Measurements from ENCODE around the gene FLCN. TPM values are rescaled to one million over a fixed set of nuclear protein-coding genes. Genes with fewer than 3 reads are reported as not detected.
A peak's percentile ranks its signal among the peaks of the same experiment; 100 is the strongest.

FLCN gene
- polyA plus RNA-seq, 3 donors = 13.0 to 20.4 (median 19.7) TPM

DNA sequence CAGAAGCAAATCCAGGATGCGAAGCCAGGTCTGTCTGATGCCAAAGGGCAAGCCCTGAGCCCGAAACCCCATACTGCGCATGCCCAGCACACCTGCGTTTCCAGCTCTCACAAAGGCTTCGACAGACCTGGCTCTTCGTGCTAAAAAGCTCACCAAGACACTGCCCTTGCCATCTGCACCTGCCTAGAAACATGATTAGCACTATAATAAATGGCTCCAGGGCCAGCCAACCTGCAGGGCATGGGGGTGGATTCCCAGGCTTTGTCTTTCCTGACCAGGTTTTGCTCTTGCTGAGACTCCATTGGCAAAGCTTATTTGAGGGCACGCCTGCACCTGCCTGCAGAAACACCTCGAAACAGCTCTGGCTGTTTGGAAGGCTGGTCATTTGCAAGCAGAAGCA is 16.4 kb downstream of the FLCN start:
- 91 to 99% (median 94%) methylated on average over 8 of the region's 8 CpGs for WGBS, 3 donors
- no peak overlapping the region for H3K27ac ChIP-seq (ENCODE audit: low read depth, low read length)

DNA sequence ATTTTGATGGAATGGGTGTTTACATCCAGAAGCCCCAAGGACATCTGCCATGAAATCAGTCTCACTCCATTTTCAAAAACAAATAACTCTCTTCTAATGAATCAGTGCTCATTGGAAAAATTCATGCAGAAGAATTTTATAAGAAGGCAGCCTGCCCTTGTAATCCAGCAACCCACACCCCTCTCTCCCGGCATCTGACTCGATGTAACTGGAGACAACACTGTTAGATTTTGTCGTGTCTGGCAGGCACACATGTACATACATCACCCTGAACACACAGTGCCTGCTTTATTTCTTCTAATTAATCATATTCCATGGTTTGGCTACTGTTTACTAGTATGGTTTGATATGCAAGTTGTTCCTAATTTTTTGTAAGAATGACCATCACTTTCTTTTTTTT is 19.0 kb downstream of the FLCN start:
- 84 to 93% (median 85%) methylated on average over 3 of the region's 3 CpGs for WGBS, 3 donors
- no peak overlapping the region for H3K27ac ChIP-seq (ENCODE audit: low read depth, low read length)

DNA sequence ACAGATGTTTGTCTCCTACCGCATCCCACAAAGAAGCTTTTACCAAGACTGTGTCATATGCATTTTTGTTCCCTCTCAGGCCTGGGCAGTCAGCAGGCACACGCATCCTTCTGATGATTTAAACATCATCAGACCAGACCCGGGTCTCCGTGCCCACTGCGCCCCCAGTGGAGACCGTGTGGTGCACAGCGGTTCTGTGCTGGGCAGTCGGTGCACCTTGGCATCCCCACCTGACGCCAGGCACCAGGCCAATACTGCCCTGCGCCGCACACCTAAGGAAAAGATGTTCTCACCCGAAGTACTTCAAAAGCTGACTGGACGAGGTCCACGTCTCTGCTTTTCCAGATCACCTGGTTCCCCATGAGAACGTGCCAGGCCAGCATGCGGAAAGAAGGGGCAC is 20.2 kb downstream of the FLCN start:
- no peak overlapping the region for H3K27ac ChIP-seq (ENCODE audit: low read depth, low read length)
- WGBS, 3 donors = 83 to 94% (median 90%) methylated on average over 16 of the region's 16 CpGs

DNA sequence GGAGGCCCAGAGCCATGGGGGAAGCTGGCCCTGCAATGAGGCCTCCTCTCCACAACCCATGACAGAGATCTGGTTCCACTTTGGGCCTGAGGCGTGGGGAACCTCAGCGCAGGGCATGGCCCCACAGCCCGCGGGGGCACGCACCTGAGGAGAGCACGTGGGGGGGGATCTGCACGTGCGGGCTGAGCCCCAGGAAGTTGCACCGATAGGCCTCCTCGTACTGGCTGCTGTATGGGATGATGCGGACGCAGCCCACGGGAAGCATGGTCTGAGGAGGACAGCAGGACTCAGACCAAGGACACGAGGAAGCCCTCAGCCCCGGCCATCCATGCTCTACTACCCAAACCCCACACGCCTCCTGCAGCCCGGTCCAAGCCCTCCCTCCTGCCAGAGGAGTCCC is 20.7 kb downstream of the FLCN start:
- 89 to 94% (median 93%) methylated on average over 17 of the region's 17 CpGs for WGBS, 3 donors
- H3K27ac ChIP-seq (ENCODE audit: low read depth, low read length) = no peak overlapping the region

DNA sequence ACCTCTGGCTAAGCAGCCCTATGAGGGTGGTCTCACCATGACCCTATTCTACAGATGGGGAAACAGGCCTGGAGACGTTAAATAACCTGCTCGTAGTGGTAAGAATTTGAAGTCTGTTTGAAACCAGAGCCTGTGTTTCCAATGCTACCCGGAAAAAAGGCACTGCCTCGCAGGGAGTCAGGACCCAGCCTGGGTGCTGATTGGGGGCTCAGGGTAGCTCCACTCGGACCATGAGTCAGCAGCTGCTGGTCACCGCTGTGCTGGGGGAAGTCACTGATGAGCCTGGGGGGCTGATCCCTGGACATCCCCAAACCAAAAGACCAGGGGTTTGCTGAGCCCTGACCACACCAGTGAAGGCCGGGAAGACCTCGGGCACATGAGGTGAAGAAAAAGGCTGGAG is 21.4 kb downstream of the FLCN start:
- 85 to 89% (median 86%) methylated on average over 8 of the region's 8 CpGs for WGBS, 3 donors
- H3K27ac ChIP-seq (ENCODE audit: low read depth, low read length) = no peak overlapping the region

DNA sequence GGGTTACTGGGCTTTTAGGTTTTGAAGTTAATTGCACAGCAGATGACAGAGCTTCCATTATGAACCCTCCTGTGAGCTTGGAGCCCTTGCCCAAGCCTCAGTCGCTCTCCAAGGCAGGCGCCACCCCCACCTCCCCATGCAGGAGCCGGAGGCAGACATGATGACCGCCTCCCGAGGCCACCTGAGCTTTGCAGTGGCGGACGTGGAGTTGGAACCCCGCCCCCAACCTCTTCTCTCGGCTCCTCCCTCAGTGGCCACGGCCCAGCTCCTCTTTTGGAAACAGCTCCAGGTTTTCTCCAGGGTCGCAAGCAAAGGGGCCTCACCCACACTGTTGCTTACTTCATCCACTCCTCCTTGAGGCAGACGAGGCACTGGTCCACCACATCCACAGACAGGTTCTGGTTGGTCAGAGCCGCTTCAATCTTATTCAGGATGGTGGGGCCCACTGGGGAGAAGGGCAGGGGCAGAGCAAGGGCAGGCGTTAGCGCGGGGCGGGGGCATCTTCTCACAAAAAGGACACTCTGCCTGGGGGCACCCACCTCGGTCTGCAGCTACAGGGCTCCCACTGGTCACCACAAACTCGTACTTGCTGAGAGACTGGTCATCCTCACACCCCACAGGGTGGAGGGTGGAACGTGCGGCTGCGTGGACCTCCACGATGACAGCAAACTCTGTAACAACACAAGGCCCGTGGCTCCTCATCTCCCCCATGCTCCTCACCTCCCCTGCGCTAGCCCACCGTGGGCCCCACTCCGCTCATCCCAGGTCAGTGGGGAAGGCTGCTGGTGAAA is 22.1 kb downstream of the FLCN start:
- whole genome bisulfite sequencing, 3 donors = 89 to 91% (median 90%) methylated on average over 27 of the region's 27 CpGs
- H3K27ac ChIP-seq (ENCODE audit: low read depth, low read length) = no peak overlapping the region

DNA sequence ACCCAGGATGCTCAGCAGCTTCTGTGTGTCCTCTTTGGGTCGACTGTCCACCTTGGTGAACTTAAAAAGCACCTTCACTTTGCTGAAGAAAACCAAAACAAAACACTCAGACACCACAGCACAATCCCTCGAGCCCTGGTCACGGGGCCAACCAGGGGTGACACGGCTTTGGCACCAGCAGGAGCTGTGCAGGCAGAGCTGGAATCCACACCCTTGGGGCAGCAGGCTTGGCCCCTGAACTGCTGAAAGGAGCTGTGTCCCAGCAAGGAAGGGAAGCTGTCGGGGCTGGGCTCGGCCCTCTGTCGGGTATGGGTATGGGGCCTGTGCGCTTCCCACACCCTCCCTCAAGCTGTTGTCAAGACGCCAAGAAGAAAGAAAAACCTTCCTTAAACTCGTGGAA is 23.2 kb downstream of the FLCN start:
- no peak overlapping the region for H3K27ac ChIP-seq (ENCODE audit: low read depth, low read length)
- WGBS, 3 donors = 80 to 82% (median 80%) methylated on average over 10 of the region's 10 CpGs

DNA sequence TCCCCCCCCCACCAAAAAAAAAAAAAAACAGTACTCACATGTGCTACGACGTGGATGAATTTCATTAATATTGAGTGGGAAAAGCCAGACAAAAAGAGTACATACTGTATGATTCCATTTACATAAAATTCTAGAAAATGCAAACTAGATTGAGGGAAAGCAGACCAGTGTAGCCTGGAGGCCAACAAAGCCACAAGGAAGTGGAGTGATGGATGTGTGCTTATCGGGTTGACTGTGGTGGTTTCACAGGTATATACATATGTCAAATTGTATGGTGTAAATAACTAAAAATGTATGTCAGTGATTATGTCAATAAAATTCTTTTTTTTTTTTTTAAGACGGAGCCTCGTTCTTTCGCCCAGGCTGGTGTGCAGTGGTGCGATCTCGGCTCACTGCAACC is 29.0 kb downstream of the FLCN start:
- no peak overlapping the region for H3K27ac ChIP-seq (ENCODE audit: low read depth, low read length)
- 79 to 88% (median 79%) methylated on average over 8 of the region's 8 CpGs for WGBS, 3 donors

DNA sequence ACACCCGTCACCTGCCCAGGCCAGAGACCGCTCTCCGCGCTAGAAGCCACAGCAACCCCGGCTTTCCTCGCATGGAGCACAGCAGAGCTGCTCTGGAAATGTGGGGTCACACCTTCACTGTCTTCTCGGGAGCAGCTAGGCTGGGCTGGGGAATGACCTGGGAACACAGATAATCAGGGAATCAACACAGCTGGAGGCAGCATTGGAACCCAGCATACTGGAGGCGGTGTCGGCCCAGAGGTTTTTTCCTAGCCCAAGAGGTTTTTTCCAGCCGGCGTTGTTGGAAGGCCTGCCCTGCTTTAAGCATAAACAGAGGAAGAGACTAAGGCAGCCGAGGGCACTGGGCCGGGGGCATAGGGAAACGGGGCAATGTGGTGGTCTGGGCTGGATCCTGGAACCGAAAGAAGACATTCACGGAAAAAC is 30.0 kb downstream of the FLCN start:
- WGBS, 3 donors = 35 to 57% (median 49%) methylated on average over 16 of the region's 16 CpGs
- H3K27ac ChIP-seq (ENCODE audit: low read depth, low read length) = no peak overlapping the region

DNA sequence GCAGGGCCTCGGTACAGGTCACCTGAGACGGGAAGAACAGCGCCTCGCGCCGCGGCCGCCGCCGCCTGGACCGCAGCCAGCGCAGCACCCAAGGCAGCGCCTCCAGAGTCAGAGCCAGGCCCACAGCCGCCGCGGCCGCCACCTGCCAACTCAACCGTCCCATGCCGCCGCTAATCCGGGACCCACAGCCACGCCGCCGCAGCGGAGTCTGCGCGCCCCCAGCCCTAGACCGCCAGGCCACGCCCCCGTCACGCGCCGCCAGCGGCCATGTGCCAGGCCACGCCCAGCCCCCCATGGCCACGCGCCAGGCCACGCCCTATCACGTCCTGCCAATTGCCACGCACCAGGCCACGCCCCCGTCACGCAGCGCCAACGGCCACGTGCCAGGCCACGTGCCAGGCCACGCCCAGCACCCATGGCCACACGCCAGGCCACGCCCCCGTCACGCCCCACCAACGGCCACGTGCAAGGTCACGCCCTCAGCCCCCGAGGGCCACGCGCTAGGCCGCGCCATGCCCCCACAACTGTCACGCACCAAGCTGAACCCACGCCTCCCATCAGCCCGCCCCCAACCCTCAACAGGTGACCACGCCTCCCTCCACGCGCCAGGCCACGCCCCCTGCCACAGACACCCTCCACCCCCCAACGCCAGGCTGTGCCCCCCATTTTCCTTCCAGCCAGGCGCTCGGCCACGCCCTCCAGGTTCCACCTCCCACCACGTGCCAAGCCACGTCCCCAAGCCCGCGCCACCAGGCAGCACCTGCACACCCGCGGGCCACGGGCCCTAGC is 30.6 kb downstream of the FLCN start, which contains the start of gene PLD6:
PLD6 (minus strand) TSS at position 210 of the 789 bp plus-strand sequence; CDS start at position 163, 47 bp downstream.
- peak within 1 kb of the TSS; percentile 42 for H3K27ac ChIP-seq (ENCODE audit: low read depth, low read length)
- 9 to 23% (median 17%) methylated on average over 61 to 78 of the region's 78 CpGs for WGBS, 3 donors

DNA sequence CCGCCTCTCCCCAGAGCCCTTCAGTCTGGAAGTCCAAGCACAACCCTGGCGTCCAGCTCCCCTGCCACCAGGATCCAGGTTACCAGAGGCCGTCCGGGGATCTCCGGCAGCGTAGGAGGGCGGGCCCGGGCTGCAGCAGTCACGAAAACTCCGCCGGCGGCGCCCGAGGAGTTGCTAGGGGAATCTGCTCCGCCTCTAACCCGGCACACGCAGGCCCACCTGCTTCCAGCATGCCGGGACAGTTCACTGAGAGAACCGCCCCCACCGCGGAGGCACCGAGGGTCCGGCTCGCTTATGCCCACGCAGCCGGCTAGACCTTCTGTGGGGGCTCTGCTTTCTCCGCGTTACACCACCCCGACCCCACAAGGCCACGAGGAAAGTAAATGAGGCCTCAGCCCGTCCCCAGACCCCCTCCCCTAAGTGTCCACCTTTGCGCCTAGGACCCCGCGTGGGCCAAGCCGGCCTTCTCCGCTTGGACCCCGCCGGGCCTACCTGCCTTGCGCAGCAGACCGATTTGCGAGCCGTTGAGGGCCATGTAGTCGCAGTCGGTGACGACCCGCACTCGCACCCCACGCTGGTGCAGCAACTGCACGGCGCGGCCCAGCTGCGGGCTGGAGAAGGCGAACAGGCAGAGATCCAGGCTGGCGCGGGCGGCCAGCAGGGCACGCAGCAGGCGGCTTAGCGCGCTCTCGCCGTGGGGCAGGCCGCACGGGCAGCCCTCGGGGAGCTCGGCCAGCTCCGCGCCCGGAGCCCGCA is 31.4 kb downstream of the FLCN start:
- WGBS, 3 donors = 4 to 12% (median 8%) methylated on average over 54 to 70 of the region's 70 CpGs
- peak overlapping the region; percentile 42 for H3K27ac ChIP-seq (ENCODE audit: low read depth, low read length)

DNA sequence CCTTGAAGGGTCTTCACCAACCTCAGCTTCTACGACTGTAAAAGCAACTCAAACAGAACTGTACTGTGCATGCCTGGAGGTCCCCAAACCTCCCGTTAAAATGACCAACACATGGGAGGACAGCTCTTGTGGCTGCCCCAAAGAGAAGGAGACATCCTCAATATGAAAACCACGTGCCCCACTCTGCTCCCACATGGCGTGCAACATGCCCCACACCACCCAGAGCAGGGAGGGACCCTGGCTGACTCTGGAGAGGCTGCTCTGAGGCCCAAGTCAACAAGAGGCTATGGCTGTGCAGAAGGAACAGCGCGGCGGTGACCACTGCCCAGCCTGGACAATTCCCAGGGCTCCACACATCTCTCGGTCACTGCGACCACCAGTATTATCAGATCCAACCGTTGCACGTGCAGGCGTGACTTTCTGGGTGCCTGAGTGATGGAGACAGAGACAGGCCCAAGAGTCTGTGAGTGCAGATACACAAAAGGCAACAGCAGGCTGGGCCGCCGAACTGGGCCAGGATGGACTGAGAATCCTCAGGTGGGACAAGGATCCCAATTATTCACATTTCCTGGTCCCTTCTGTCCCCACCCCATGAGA is 32.2 kb downstream of the FLCN start:
- H3K27ac ChIP-seq (ENCODE audit: low read depth, low read length) = no peak overlapping the region
- WGBS, 3 donors = 65 to 85% (median 80%) methylated on average over 14 of the region's 14 CpGs

DNA sequence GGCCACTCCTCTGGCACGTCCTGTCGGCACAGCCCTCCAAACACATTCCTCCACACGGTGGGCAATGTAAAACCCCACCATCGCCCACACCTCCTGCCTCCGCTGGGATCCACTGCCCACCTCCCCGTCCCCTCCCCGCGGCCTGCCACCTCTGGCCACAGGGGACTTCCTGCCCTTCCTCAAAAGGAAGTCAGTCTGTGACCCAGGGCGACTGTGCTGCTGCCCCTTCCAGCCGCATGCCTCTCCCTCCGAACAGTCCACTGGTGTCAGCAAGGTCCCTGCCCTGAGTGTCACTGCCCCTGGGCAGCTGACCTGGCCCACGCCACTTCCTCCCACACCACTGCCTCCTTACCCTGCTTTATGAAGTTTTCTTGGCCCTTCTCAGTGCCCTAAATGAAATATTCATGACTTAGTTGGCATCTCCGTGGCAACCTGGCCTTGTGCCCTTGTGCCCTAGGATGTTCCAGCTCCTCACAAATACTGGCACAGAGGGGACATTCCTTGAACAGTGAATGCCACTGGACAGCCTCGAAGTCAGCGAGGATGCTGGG is 32.9 kb downstream of the FLCN start:
- H3K27ac ChIP-seq (ENCODE audit: low read depth, low read length) = no peak overlapping the region
- WGBS, 3 donors = 47 to 67% (median 60%) methylated on average over 15 of the region's 15 CpGs

DNA sequence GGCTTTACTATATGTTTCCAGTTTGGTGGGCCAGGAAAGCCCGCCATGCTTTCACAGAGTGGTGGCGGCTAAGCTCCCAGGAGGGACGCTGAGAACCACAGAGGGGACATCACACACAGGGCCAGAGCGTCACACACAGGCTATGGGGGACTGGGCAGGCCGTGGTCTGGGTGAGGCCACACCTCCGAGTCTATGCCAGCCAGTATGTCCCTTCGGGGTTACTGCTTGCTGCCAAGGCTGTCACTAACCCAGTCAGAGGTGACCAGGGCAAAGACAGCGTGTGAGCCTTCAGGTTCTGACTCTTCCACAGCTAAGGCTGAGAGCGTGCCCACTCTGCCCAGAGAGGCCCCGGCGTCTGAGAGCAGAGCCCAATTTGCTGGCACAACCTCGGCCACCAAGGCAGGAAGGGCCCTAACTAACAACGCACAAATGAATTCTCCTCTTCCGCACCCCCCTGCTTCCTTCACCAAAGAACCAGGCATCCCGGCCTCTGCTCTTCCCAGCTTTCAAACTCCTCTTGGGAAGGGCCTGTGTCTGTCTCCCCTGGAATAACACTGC is 33.7 kb downstream of the FLCN start:
- no peak overlapping the region for H3K27ac ChIP-seq (ENCODE audit: low read depth, low read length)
- 84% methylated on average over 15 of the region's 15 CpGs for WGBS, 3 donors

DNA sequence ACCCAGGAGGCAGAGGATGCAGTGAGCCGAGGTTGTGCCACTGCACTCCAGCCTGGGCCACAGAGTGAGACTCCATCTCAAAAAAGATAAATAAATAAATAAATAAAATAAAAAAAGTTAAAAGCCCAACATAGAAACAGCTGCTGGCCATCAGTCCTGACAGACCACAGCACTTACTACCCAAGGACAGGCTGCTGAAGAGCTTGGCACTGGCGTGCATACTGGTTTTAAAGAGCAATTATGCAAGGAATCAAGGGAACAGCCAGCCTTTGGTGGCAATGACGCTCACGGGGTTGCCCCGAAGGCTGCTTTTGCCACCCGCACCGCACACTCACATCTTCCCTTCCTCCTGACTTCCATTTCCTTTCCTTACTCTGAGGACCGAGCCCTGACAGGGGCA is 35.1 kb downstream of the FLCN start:
- H3K27ac ChIP-seq (ENCODE audit: low read depth, low read length) = no peak overlapping the region
- 83 to 88% (median 85%) methylated on average over 8 of the region's 8 CpGs for WGBS, 3 donors

DNA sequence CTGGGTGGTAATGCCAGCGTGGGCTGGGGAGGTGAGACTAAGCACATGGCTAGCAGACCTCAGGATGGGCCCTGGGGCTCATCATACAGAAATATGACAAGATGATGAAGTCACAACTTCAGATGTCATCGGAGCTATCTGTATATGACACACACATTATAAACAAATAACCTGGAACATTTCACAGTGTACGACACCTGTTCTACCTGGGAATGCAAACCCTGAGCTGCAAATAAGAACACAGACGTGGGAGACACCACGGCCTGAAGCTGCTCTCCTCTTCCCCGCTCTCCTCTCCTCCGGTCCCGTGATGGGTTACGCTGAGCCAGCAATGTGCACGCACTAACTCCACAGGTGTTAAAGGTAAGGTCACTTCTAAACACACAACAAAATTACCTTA is 35.7 kb downstream of the FLCN start:
- H3K27ac ChIP-seq (ENCODE audit: low read depth, low read length) = no peak overlapping the region
- 85 to 91% (median 85%) methylated on average over 10 of the region's 10 CpGs for WGBS, 3 donors

DNA sequence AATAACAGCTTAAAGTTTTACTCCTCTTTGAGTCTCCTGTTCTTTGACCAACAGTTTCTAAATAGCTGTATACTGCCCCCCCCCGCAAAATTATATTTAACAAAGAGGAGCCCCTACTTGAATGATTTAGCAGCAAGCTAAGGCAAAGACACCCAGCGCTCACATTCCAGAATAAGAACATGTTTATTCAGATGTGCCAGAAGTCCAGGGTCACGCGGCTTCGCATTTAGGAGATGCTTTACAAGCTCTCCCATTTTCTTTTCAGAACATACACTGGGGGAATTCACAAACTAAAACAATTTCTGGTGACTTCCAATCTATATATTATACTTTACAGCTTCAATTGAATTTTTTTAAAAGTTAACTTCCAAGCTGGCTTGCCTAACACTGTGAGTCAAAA is 36.1 kb downstream of the FLCN start:
- WGBS, 3 donors = 58 to 74% (median 60%) methylated on average over 5 of the region's 5 CpGs
- H3K27ac ChIP-seq (ENCODE audit: low read depth, low read length) = no peak overlapping the region

DNA sequence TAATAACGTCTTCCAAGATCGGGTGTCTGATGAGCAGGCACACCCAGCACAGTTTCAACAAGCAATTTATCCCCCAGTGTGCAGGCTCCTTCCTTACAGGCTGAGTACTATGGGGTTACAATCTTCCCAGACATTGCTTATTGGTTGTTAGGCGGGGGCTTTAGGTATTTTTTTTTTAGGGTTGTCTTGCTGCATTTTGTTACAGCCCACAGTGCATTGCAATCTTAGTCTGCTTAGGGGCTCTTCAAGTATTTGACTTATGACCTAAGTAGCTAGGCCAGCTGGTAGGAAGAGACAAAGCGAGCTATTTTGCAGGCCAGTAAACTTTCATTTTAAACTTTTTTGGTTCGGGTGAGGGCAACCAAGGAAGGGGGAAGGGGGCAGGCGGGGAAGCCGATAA is 36.7 kb downstream of the FLCN start:
- WGBS, 3 donors = 65 to 83% (median 73%) methylated on average over 7 of the region's 7 CpGs
- no peak overlapping the region for H3K27ac ChIP-seq (ENCODE audit: low read depth, low read length)

Measured in adipose tissue (tissue), 3 donors.